Stimulated activated CD4-positive, alpha-beta T cell treated with anti-CD3 and anti-CD28 coated beads, Interleukin-12 subunit alpha, Interleukin-12 subunit beta, amount 100 ng/mL, for 4 hours (primary cell): ENCODE measurements around the gene AARSD1.
"Not testable (repeated sequence)": the region's sequence is repeated elsewhere in the genome, so short reads cannot be mapped to it uniquely, and the experiment has no call there.

Experiments used
- DNase-seq: peaks from one replicate; pipeline ENCODE4 v3.0.0-alpha.2; 2020

The AARSD1 gene

GRCh38 chr17:42964161-42964932 lies at the start of gene AARSD1:
AARSD1 (minus strand) TSS chr17:42964454; CDS start chr17:42964440, 14 bp downstream.
- DNase-seq, result peak; percentile 82

GRCh38 chr17:43013296-43013695 lies 49.0 kb upstream of the AARSD1 start:
- DNase-seq, result no peak

- DNase-seq, result no peak
These were observed 47.6 kb upstream of the AARSD1 start for GRCh38 chr17:43011728-43012472.

- no peak for DNase-seq
These were observed 46.5 kb upstream of the AARSD1 start for GRCh38 chr17:43010667-43011308.

GRCh38 chr17:43006639-43007551 lies 42.6 kb upstream of the AARSD1 start, which contains the start of gene IFI35:
IFI35 (plus strand) TSS chr17:43006784; CDS start chr17:43006948, 164 bp downstream.
- DNase-seq, result peak; percentile 78

- no peak for DNase-seq
These were observed 39.4 kb upstream of the AARSD1 start for GRCh38 chr17:43003542-43004172.

- not testable (repeated sequence) for DNase-seq
These were observed 36.6 kb upstream of the AARSD1 start for GRCh38 chr17:43000894-43001293.

GRCh38 chr17:42999003-42999525 lies 34.8 kb upstream of the AARSD1 start:
- DNase-seq, result no peak

GRCh38 chr17:42997984-42998938 lies 34.0 kb upstream of the AARSD1 start, which contains the start of gene RPL27:
RPL27 (plus strand) TSS chr17:42998419; CDS start chr17:42998751, 332 bp downstream.
- peak; percentile 92 for DNase-seq

- DNase-seq, result no peak
These were observed 33.2 kb upstream of the AARSD1 start for GRCh38 chr17:42997390-42997983.

- DNase-seq, result not testable (repeated sequence)
These were observed 29.7 kb upstream of the AARSD1 start for GRCh38 chr17:42993913-42994312.

- DNase-seq, result no peak
These were observed 28.6 kb upstream of the AARSD1 start for GRCh38 chr17:42992872-42993271.

GRCh38 chr17:42991471-42991870 lies 27.2 kb upstream of the AARSD1 start:
- DNase-seq, result no peak

- no peak for DNase-seq
These were observed 25.7 kb upstream of the AARSD1 start for GRCh38 chr17:42989726-42990652.

- DNase-seq, result no peak
These were observed 24.9 kb upstream of the AARSD1 start for GRCh38 chr17:42989141-42989540.

- DNase-seq, result no peak
These were observed 21.0 kb upstream of the AARSD1 start for GRCh38 chr17:42985225-42985624.

- no peak for DNase-seq
These were observed 18.0 kb upstream of the AARSD1 start for GRCh38 chr17:42982266-42982665.

GRCh38 chr17:42980766-42981397 lies 16.6 kb upstream of the AARSD1 start:
- DNase-seq, result peak; percentile 49
